Ammon's horn (tissue), 1 donor: ENCODE measurements around the gene CCIN.
"Not testable (repeated sequence)": the region's sequence is repeated elsewhere in the genome, so short reads cannot be mapped to it uniquely, and the experiment has no call there.

Experiments used
- DNase-seq: peaks from one replicate; pipeline ENCODE4 v3.0.0-alpha.2; 2016; ENCODE audit warnings: low spot score

The CCIN gene

DNA sequence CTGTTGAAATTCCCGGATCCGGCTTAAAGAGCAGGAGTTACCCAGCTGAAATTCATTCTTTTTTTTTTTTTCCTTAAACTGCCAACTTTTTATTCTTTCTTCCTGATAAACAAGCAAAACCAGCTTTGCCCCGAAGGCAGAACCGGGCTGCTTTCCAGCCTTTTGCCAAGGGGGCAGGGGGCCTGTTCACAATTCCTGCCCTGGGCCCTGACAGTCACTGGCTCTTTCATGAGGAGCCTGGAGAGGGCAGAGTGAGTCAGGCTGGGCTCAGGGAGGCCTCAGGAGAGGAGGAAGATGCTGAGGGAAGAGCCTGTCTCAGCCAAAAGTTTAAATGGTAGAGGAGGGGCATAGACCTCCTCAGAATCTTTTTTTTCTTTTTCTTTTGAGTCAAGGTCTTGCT is 27.9 kb upstream of the CCIN start:
- DNase-seq = no peak

DNA sequence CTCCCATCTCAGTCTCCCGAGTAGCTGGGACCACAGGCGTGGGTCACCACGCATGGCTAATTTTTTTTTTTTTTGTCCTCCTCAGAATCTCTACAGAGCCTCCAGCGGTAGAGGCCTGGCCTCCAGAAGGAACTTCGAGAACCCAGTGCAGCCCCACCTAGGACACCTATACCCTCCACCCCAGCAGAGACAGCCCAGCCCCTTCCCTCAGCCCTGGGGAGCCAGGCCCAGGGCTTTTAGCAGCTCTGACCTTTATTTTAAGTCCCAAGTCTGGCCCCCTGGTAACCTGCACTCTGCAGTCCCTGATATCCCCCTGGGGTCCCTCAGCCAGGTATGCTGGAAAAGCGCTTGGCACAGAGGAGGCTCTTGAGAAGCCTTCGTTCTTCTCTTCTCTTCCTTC is 27.4 kb upstream of the CCIN start:
- DNase-seq = no peak

DNA sequence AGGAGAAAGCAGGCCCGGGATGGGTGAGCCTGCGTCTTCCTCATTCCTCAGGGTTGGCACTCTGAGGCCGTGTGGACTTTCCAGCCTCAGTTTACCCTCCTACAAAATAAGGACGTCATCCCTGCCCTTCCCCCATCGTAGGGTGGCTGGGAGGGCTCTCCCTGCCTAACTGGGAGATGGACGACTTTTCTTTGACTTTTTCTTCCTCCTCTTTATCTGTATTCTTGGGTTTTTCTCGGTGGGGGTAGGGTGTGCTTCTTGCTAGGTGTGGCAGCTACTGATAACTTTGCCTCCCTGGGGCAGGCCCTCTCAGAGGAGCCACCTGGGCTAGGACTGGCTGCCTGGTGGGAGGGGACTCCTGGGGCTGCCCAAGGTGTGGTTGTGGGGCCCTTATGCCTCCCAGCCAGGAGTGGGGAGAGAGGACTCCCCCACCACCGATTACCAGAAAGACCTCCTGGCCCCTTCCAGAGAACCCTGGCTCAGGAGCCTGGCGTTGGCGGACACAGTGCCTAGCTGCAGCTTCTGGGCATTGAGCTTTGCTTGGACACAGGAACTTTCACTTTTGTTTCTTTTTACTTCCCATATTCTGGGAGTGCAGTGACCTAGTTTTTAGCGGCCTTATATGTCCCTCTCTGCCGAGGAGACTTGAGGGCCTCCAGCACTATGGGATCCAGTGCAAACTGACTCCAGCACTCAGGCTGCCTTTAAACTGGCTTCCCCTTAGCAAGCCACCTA is 26.5 kb upstream of the CCIN start:
- DNase-seq = peak; percentile 64

DNA sequence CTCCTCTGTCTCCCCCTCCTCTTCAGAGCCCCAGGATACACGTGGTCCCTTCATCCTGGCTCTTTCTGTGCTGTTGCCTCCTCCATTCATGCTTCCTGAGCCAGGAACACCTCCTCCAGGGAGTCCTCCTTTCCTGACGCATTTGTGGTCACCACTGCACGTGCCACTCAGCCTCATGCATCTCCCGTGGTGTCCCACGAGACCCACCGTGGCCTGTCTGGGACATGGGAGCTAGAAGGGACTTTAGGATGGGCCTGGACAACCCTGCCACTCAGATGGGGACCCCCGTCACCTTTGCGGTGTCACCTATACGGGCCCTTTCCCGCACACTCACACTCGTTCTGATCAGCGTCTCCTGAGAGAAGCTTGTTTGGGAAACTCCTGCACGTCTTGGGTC is 25.9 kb upstream of the CCIN start:
- DNase-seq = no peak

DNA sequence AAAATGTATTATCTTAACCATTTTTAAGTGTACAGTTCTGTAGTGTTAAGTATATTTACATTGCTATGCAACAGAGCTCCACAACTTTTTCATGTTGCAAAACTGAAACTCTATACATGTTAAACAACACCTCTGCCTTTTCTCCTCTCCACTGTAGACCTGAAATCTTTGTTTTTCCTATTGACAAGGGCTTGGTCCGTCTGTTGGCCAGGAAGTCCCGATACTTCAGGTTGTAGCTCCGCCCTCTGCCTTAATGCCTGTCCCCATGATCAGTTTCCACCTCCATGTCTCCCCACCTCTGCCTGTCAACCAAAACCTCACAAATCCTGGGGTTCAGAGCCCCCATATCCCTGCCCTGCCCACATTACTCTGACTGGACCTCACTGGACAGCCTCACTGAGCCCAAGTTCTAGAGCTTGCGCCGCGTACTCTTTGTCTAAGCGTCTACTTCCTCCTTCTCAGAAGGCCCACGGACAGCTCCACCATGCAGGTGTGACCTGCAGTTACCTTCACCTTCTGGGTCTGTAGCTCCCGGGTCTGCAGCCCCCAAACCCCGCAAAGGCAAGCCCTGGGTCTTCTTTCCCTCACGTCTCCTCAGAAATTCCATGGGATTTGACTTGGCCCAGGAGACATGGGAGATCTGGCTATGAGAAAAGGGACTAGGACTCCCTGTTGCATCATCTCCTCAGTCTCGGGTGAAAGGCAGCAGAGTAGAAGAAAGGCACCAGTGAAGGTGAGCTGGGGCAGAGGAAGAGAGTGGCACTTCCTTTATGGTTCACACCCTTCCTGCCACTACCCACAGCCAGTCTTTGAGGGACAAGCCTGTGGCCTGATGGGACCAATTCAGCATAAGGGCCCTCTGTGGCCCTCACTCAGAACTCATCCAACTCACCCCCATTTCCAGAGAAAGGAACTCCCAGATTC is 24.6 kb upstream of the CCIN start:
- DNase-seq = no peak

DNA sequence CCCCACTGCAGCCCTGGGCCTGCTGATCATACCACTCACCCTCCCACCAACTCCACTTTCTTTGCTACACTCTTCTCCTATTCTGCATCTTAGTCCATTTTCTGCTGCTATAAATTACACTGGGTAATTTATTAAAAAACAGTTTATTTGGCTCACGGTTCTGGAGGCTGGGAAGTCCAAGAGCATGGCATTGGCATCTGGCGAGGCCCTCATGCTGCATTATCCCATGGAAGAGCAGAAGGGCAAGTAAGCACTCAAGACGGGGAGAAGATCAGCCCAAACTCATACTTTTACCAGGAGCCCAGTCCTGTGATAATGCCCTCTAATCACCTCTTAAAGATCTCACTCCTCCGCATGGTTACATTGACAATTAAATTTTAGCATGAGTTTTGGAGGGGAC is 23.2 kb upstream of the CCIN start:
- DNase-seq = no peak

DNA sequence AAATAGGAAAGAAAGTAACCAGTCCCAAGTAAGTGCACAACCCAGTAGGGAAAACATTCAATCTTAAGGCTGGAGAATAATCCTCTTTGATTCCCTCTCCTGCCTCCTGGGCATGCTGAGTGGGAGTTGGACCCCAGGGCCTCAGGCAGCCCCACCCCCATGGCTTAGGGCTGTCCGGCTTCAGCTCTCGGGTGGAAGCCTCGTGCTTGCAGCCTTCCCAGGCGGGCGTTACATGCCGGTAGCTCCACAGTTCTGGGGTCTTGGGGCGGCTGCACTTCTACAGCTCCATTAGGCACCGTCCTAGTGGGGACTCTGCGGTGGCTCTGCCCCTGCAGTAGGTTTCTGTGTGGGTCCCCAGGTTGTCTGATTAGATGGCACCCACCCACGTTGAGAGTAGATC is 22.5 kb upstream of the CCIN start:
- DNase-seq = no peak

DNA sequence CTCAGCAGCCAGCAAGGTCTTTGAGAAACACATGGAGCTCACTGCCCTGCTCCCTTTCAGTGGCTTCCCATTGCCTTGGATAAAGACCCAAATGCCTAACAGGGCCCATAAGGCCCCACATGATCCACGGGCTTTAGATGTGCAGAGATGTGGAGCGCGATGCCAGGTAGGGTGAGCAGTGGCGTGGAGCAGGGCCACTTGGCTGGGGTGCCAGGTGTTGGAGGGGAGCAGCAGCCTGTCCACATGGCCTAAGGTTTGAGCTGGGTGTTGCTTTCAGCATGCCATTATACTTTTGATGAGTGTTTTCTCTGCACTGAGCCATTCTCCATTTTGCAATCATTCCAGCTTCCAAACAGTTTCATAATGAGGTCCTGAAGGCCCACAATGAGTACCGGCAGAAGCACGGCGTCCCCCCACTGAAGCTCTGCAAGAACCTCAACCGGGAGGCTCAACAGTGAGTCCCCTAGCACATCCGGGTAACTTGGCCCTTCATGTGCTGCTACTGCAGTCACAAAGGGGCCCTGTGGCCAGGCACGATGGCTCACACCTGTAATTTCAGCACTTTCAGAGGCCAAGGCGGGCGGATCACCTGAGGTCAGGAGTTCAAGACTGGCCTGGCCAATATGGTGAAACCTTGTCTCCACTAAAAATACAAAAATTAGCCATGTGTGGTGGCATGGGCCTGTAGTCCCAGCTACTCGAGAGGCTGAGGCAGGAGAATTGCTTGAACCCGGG is 21.6 kb upstream of the CCIN start:
- DNase-seq = no peak

DNA sequence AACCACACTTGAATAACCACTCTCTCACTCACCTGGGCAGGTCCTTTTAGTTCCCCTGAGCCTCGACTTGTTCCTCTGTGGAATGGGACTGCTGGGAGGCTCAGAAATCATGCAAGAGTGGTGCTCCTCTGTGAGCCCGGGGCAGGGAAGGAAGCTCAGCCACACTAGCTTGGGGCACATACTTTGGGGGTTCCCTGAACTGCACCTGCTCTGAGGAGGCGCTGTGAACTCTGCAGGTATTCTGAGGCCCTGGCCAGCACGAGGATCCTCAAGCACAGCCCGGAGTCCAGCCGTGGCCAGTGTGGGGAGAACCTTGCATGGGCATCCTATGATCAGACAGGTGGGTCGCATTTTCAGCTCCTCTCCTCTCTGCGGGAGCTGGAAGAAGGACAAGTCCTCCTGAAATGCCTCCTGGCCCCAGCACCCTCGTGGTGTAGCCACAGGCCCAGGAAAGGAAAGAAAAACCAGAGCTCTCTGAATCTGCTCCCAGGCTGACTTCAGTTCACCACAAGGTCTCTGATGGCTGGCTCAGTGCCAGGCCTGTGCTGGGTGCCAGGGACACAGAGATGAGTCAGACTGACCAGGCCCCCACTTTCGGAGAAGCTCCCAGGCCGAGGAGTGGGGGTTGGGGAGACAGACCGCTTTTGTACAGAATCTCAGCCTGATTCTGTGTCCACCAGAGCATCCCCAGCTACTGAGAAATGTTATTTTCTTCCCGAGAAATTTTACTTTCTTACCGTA is 20.7 kb upstream of the CCIN start:
- peak; percentile 96 for DNase-seq

DNA sequence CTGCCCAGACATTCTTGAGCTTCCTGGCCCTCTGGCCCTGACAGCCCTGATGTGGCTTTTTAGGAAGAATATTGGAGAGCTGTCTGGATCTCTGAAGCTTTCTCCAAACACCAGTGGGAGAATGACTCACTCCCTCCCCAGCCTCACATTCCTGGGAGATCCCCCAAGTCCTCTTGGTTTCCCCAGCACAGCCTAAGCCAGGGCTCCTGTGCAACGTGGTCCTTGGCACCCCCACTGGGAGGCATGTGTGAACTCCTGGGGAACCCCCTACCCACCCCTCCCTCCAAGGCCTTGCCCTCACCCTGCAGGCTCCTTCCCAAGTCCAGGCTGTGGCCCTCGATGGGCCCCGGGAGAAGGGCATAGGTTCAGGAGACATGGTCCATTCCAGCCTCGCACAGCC is 20.0 kb upstream of the CCIN start:
- DNase-seq = no peak

DNA sequence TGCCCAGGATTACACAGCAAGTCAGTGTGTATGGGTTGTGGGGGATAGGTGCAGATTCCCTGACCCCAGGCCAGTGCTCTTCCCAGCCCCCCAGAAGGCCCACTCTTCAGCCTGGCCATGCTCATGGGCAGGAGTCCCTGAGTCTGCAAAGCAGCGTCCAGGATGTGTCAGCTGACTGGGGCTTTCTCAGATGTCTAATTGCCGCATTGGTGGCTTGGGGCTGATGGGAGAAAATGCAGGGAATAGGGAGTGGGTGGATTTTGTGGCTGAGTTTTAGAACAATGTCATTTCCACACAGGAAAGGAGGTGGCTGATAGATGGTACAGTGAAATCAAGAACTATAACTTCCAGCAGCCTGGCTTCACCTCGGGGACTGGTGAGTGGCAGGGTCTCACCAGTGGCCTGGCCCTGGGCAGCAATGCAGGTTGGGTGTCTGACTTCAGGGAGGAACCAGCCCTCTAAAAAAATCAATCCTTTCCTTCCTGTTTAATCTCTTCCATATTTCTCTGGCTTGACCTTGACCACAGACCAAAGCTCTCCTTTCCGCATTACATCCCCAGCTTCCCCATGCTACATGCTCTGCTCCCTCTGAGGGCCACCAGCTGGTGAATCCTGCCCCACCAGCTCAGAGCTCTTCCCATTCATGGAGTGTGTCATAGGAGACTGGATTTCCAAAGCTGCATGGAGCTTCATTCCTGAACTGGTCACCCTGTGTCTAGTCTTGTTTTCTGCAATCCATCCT is 18.4 kb upstream of the CCIN start:
- DNase-seq = peak; percentile 43

DNA sequence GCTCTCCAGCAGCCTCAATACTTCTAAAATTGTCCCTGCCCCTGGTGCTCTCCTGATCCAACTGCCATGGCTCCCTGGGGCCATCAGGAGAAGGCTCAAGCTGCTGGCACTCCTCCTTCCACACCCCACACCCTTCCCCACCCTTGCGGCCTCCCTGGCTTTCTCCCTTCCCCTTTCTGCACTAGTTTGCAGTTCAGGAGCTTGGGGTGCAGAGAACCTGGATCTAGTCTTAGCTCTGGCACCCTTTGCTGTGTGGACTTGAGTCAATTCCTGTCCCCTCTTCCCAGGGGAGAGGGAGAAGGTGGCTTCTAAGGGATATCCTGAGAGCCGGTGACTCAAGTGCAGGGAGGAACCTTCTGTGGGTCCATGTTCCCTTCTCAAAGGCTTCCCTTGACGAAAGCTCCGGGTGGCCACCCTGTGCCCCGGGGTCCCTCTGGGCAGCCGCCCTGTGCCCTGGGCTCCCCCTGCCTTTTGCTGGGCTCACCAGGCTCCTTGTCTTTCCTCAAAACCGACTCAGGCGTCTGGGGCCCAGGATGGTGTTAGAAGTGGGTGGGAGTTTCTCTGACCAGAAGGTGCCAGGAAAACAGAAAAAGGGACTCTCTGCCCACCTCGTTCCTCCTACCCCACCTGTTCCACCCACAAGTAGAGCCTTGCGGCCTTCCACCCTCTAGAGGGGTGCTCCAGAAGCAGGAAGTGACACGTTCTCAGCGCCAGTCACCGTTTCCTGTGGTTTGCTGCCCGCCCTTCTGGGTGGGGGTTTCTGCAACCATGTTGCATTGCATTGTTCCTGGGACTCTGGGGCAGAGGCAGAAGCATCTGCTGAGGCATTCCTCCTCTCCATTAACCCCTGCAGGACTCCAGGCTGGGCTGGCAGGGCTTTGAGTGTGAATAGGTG is 17.6 kb upstream of the CCIN start:
- DNase-seq = peak; percentile 58

DNA sequence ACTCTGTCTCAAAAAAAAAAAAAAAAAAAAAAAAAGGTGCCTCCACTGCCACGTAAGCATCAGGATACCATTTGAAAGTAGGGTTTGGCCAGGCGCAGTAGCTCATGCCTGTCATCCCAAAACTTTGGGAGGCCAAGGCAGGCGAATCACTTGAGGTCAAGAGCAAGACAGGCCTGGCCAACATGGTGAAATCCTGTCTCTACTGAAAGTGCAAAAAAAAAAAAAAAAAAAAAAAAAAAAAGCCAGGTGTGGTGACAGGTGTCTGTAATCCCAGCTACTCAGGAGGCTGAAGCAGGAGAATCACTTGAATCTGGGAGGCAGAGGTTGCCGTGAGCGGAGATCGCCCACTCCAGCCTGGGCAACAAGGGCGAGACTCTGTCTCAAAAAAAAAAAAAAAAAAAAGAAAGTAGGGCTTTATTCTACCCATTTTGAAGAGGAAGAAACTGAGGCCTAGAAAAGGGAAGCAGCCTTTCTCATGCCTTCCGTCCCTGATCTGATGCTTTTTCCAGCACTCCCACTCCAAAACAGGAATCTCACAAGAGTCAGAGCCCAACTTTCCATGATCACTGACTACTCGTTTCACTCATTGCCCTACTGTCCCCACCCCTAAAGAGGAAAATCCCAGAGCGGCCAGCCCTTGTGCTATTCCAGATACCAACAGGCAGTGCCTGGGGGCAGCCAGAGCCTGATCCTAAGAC is 16.3 kb upstream of the CCIN start:
- no peak for DNase-seq

DNA sequence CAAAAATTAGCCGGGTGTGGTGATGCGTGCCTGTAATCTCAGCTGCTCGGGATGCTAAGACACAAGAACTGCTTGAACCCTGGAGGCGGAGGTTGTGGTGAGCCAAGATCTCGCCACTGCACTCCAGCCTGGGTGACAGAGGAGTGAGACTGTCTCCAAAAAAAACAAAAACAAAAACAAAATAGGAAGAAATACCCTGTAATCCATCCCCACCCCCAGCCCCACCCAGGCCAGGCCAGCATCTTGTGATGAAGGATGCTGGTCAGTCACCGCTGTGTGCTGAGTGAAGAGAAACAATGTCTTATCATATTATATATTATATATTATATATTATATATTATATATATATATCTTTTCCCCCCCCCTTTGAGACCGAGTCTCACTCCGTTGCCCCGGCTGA is 15.4 kb upstream of the CCIN start:
- no peak for DNase-seq

DNA sequence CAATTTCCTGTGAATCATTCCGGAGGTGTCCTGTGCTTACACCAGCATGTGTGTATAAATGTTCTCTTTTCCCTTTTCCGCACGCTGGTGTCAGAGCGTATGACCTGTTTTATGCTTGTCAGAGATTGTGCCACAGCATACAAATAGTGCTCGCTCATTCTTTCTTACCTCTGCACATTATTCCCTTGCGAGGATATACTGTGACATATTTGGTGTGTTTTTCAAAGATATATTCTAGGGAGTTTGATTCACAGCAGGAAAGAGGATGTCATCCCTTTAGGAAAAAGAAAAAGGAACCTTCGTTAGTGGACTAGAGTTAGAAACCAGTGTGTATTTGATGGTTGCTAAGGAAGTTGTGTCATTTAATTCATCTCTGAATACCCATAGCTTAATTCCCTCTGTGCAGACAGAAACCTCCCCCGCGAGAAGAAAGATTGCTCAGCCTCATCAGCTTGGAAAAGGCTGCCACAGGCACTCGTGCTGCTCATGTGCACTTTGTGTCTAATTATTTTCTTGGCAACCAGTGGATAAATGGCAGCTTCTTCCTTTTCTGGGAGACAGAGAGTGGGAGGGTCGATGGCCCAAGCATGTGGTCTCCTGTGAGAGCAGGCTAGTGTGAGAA is 14.7 kb upstream of the CCIN start:
- DNase-seq = peak; percentile 65

DNA sequence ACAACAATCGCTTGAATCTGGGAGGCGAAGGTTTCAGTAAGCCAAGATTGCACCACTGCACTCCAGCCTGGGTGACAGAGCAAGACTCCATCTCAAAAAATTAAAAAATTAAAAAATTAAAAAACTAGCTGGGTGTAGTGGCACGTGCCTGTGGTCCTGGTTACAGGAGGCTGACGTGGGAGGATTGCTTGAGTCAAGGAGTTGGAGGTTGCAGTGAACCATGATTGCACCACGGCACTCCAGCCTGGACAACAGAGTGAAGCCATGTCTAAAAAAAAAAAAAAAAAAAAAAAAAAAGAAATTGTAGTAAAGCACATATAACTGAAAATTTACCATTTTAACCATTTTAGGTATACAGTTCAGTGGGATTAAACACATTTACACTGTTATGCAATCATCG is 13.1 kb upstream of the CCIN start:
- DNase-seq = no peak

DNA sequence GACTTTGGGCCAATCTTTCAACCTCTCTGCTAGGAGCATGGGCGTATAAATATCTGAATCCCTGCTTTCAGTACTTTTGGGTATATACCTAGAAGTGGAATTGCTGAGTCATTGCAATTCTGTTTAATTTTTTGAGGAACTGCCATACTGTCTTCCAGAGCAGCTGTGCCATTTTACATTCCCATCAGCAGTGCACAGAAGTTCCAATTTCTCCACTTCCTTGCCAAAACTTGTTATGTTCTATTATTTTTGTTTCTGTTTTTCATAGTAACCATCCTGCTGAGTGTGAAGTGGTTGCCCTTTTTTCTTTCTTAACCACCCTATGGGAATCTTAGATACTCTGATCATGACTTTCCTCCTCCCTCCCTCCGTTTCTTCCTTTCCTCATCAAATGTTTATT is 11.1 kb upstream of the CCIN start:
- no peak for DNase-seq

DNA sequence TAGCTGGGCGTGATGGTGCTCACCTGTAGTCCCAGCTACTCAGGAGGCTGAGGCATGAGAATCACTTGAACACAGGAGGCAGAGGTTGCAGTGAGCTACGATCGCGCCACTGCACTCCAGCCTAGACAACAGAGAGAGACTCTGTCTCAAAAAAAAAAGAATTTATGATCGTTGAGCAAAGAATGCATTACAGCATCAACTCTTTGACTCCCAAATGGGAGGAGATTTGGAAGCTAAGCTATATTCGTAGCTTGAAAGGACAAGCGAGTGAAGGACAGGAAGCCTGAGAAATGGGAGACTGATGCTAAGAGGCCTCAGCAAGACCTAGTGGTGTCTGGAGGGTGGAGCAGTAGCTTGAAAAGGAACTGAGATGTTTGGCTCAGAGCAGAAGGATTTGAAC is 10.3 kb upstream of the CCIN start:
- no peak for DNase-seq

DNA sequence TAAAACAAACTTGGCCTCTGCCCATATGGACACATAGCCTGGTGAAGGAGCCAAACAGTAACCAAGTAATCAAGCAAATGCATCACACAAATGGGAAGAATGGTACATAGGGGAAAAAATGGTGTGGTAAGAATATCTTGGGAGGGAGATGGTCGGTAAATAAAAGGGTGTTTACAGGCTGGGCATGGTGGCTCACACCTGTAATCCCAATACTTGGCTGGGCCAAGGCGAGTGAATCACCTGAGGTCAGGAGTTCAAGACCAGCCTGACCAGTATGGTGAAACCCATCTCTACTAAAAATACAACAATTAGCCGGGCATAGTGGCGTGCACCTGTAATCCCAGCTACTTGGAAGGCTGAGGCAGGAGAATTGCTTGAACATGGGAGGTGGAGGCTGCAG is 9.7 kb upstream of the CCIN start:
- DNase-seq = not testable (repeated sequence)
